ENCODE measurements around the gene RUNX1.

DNA sequence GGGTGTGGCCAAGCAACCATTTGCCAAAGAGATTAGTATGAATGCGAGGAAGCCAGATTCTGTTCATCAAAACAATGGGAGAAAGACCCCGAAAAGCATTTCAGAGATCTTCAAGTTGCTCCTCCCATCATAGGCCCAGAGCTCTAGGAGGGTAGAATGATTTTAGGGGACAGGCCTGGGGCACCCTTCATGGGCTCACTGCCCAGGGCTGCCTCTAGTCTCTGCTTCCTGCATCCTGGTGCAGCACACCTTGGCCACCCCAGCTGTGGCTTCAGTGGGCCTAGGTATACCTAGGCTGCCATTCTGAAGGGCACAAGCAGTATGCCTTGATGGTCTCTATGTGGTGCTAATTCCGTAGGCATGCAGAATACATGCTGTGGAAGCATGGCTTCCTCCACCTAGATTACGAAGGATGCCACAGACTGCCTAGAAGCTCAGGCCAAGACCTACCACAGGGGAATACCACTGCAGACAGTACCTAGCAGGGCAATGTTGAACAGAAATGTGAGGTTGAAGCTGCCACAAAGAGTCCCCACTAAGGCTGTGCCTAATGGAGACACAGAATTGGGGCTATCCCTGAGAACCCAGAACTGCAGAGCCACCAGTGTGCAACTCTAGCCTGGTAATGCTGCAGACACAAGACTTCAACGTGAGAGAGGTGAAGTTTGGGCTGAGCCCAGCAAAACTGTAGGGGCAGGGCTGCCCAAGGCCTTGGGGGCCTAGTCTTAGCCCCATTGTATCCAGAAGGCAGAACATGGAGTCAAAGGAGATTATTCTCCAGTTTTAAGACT is 221.5 kb downstream of the RUNX1 start:
- TF ChIP-seq POLR2A (IDR thresholded peaks at IDR 0.05) = no peak
- TF ChIP-seq, protein P1, sequence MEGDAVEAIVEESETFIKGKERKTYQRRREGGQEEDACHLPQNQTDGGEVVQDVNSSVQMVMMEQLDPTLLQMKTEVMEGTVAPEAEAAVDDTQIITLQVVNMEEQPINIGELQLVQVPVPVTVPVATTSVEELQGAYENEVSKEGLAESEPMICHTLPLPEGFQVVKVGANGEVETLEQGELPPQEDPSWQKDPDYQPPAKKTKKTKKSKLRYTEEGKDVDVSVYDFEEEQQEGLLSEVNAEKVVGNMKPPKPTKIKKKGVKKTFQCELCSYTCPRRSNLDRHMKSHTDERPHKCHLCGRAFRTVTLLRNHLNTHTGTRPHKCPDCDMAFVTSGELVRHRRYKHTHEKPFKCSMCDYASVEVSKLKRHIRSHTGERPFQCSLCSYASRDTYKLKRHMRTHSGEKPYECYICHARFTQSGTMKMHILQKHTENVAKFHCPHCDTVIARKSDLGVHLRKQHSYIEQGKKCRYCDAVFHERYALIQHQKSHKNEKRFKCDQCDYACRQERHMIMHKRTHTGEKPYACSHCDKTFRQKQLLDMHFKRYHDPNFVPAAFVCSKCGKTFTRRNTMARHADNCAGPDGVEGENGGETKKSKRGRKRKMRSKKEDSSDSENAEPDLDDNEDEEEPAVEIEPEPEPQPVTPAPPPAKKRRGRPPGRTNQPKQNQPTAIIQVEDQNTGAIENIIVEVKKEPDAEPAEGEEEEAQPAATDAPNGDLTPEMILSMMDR (IDR thresholded peaks at IDR 0.05 in 8 of 11, conservative IDR thresholded peaks at IDR 0.05 in 3 of 11) = no peak

All from spleen (tissue), 7 donors.